GM08714 (cell line): ENCODE data around the gene FOXJ1.

ENCODE experiments used
- H3K4me3 ChIP-seq: fragments of 200-500 bp; sonication (Bioruptor generic); 2 replicates; pipeline ENCODE4 v1.5.1; 2014; ENCODE audit warnings: mild to moderate bottlenecking, low read length, inconsistent platforms
- ZNF274 ChIP-seq: IDR thresholded peaks from 2 replicates; pipeline ENCODE4 v1.6.1; 2012; ENCODE audit warnings: mild to moderate bottlenecking, low read depth, low read length

Gene FOXJ1

DNA sequence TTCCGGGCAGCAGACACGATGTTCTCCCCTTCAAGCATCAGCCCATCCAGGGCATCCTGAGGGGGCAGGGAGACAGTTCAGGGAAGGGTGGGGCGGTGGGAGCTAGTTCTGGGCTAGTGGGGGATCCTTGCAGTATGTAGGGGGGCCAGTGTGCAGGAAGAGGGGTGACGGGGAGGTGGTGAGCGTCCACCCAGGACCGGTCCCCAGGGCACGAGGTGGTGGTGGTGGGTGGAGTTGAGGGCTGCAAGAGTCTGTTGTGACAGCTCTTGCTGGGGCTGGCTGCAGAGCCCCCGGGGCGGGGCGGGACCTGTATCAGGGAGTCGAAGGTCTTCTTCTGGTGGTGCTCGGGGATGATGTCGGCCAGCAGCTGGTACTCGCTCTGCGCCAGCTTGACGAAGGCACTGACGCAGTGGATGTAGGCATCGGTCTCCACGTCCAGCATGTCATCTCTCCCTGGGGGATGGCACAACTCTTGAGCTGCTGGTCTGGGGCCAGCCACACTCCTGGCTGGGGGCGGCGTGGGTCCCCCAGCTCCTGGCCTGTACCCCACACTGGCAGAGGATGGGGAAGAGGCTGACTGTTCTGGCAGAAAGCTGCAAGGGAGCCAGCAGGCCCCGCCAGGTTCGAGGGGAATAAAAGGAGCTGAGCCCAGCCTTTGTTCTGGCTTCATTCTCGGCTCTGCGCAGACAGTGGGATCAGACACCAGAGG, 52.0 kb downstream of the FOXJ1 start:
- no peak for TF ChIP-seq ZNF274
- H3K4me3 ChIP-seq, result no peak overlapping the region

DNA sequence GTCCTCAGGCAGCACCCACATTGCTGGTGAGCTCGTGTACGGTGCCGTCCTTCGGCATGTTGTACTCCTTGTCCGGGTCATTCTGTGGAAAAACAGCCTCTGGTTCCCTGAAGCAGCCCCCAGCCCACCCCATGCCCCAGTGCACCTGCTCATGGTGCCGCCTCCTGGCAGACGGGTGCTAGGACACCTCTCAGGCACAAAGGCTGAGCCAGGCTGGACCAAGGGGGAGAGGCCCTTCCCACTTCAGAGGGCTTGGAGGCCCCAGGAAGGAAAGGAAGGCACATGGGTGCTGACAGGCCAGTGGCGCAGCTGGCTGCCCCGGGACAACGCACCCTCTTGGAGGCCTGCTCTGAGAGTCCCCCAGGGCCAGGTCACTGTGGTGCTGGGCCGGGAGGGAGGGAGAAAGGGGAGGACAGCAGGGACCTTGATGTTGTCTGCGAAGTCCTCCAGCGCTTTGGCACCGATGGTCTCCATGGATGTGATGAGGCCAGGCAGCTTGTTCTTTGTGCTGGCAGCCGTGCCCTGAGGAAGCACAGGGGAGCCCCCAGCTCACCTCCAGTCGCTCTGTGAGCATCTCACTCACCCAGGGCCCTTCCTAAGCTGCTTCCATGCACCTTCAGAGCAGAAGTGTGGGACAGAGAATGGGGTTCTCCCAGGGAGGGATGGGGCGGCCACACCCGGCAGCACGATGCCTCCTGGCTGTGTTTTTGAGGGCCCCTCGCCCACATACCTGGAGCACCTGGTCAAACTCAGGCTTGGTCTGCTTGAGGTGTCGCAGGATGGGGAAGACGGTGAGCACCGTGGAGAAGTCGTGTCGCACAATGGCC, 52.8 kb downstream of the FOXJ1 start:
- TF ChIP-seq ZNF274, result no peak
- H3K4me3 ChIP-seq, result no peak overlapping the region

DNA sequence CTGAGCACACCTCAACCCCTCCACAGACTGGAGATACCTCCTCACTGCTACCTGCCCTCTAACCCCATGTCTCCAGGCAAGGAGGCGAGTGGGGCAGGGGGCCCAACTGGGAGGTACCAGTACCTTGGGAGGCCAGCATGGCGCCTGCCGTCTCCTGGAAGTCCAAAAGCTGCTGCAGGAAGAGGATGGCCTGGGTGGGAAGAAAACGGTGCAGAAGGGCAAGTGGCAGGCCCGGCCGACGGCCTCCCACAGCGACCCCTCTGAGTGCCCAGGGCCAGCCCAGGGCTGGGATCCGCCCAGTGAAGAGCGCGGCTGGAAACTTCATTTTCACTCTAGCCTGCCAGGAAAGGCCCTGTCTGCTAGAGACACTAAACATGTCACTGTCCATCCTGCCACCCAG, 53.5 kb downstream of the FOXJ1 start:
- no peak for TF ChIP-seq ZNF274
- no peak overlapping the region for H3K4me3 ChIP-seq

DNA sequence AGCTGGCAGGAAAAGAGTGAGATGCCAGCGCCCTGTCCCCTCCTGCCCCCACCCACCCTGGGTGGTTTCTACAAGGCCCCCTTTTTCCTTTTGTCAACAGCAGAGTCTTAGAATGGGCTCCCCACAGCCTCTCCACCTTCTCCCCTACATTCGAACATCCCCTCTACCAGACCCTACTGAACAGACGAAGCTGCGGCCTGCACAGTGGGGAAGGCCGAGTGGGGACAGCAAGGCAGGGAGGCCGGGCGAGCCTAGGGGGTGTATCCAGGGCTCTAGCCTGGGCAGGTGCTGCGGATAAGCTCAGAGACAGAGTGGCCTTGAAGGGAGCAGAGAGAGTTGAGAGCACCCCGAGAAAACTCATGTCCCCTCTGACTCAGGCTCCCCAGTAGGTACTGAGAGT, 54.7 kb downstream of the FOXJ1 start:
- TF ChIP-seq ZNF274, result no peak
- no peak overlapping the region for H3K4me3 ChIP-seq
